Endothelial cell of umbilical vein (primary cell): ENCODE data around the gene KIAA1614. TPM values are rescaled to one million over a fixed set of nuclear protein-coding genes. Genes with fewer than 3 reads are reported as not detected.

Source experiments
- BruUV-seq: library from RNA; stranded (reverse); fragments of 400-500 nt; replicated peaks from 2 replicates; lab custom pipeline; 2021; lab: Mats Ljungman, UMichigan
- CTCF ChIA-PET: fragments of 300-600, 350-600 bp; sonication (Branson Sonifier 250); formaldehyde crosslinking; loops from one replicate; lab custom pipeline; 2021; ENCODE audit warnings: antibody characterized with exemption, inconsistent platforms; lab: Charles Lee
- POLR2A ChIA-PET: fragments of 300-600, 350-600 bp; sonication (Branson Sonifier 250); formaldehyde crosslinking; loops from one replicate; lab custom pipeline; 2021; ENCODE audit warnings: antibody characterized with exemption, inconsistent platforms; lab: Charles Lee
- DNase-seq: peaks from one replicate; pipeline ENCODE4 v3.0.0-alpha.2; 2011; ENCODE audit warnings: low read depth, low spot score
- FAIRE-seq: peaks from 2 replicates; lab custom pipeline; 2011; peaks lifted over from hg19 to GRCh38; lab: Jason Lieb, UNC
- H2AFZ ChIP-seq: 2 replicates; pipeline ENCODE4 v1.6.0; 2012; ENCODE audit warnings: low read depth, low read length, control low read depth, inconsistent platforms
- H3K27ac ChIP-seq: 2 replicates; pipeline ENCODE4 v1.5.1; 2011; ENCODE audit warnings: low read depth, mild to moderate bottlenecking, control low read depth, low read length, moderate library complexity; ENCODE audit not compliant: insufficient read depth
- H3K27me3 ChIP-seq, 2 experiments: 2 replicates each; pipeline versions ENCODE4 v1.6.0 to v1.6.1; 2011; ENCODE audit warnings: low read length in 2 of 2, mixed read lengths in 1 of 2; ENCODE audit not compliant: control insufficient read depth in 2 of 2, insufficient read depth in 2 of 2
- H3K36me3 ChIP-seq, 2 experiments: 2 replicates in 1 of 2; 3 replicates in 1 of 2; pipeline ENCODE4 v1.5.1; 2011; ENCODE audit warnings: low read length in 2 of 2, mild to moderate bottlenecking in 1 of 2, moderate library complexity in 1 of 2; ENCODE audit not compliant: control insufficient read depth in 2 of 2, insufficient read depth in 2 of 2; ENCODE audit errors: extremely low read depth in 1 of 2
- H3K4me1 ChIP-seq: 3 replicates; pipeline ENCODE4 v1.5.1; 2011; ENCODE audit warnings: mild to moderate bottlenecking, low read length; ENCODE audit not compliant: control insufficient read depth, insufficient read depth; ENCODE audit errors: extremely low read depth
- H3K4me2 ChIP-seq: 2 replicates; pipeline ENCODE4 v1.6.1; 2011; ENCODE audit warnings: low read length, control low read depth, mixed read lengths; ENCODE audit not compliant: insufficient read depth
- H3K4me3 ChIP-seq, 3 experiments: fragments of 200-600 bp in 1 of 3; sonication (generic), shearing (Covaris generic) in 1 of 3; replicated peaks in 1 of 3; 2 replicates each; pipeline ENCODE4 v1.5.1; 2011 to 2016; ENCODE audit warnings: control low read depth in 3 of 3, low read length in 3 of 3, mild to moderate bottlenecking in 2 of 3, inconsistent platforms in 1 of 3, low read depth in 1 of 3, moderate library complexity in 1 of 3; ENCODE audit not compliant: insufficient read depth in 1 of 3
- H3K79me2 ChIP-seq: 2 replicates; pipeline ENCODE4 v1.6.0; 2012; ENCODE audit warnings: low read length, inconsistent platforms; ENCODE audit not compliant: control insufficient read depth, insufficient read depth
- H3K9ac ChIP-seq: replicated peaks from 2 replicates; pipeline ENCODE3; 2011; ENCODE audit warnings: low read length, control low read depth; ENCODE audit not compliant: insufficient read depth; ENCODE audit errors: extremely low read depth
- H3K9me1 ChIP-seq: replicated peaks from 3 replicates; pipeline ENCODE4 v1.6.0; 2011; ENCODE audit warnings: mild to moderate bottlenecking, low read length; ENCODE audit not compliant: control insufficient read depth, insufficient read depth; ENCODE audit errors: extremely low read depth
- H3K9me3 ChIP-seq: replicated peaks from 2 replicates; pipeline ENCODE4 v1.5.1; 2012; ENCODE audit warnings: low read length, inconsistent platforms; ENCODE audit not compliant: control insufficient read depth, insufficient read depth
- H4K20me1 ChIP-seq: replicated peaks from 2 replicates; pipeline ENCODE3; 2011; ENCODE audit warnings: mild to moderate bottlenecking, low read length; ENCODE audit not compliant: control insufficient read depth, insufficient read depth; ENCODE audit errors: extremely low read depth
- CTCF ChIP-seq, 2 donors: IDR thresholded peaks; 1 replicate in 1 of 2; 2 replicates in 1 of 2; pipeline ENCODE4 v1.5.1; 2011; ENCODE audit warnings: low read length in 2 of 2, mild to moderate bottlenecking in 2 of 2, moderate library complexity in 2 of 2, control low read depth in 1 of 2, inconsistent platforms in 1 of 2, low read depth in 1 of 2; ENCODE audit not compliant: insufficient read depth in 1 of 2; ENCODE audit errors: extremely low read depth in 1 of 2
- EZH2 ChIP-seq: IDR thresholded peaks from 2 replicates; pipeline ENCODE4 v1.6.1; 2012; ENCODE audit warnings: borderline replicate concordance, low read depth, mild to moderate bottlenecking, moderate library complexity, low read length, inconsistent platforms; ENCODE audit not compliant: severe bottlenecking
- FOS ChIP-seq: IDR thresholded peaks from 2 replicates; pipeline ENCODE4 v1.6.1; 2011; ENCODE audit warnings: mild to moderate bottlenecking, low read length, moderate library complexity, borderline replicate concordance; ENCODE audit not compliant: insufficient read depth
- GATA2 ChIP-seq: IDR thresholded peaks from 2 replicates; pipeline ENCODE4 v1.7.0; 2011; ENCODE audit warnings: low read depth, mild to moderate bottlenecking, moderate library complexity, mixed read lengths, low read length; ENCODE audit not compliant: insufficient read length, insufficient read depth
- JUN ChIP-seq: IDR thresholded peaks from 2 replicates; pipeline ENCODE4 v1.6.1; 2011; ENCODE audit warnings: borderline replicate concordance, low read depth; ENCODE audit not compliant: insufficient read length, insufficient read depth
- MAX ChIP-seq: IDR thresholded peaks from 2 replicates; pipeline ENCODE4 v1.6.1; 2011; ENCODE audit not compliant: insufficient read depth, insufficient read length
- MYC ChIP-seq: IDR thresholded peaks from one replicate; pipeline ENCODE4 v1.6.1; 2011; ENCODE audit warnings: mild to moderate bottlenecking, low read depth, low read length
- POLR2A ChIP-seq: IDR thresholded peaks from 2 replicates; pipeline ENCODE4 v1.6.1; 2012; ENCODE audit warnings: low read depth, mild to moderate bottlenecking, control low read depth, low read length
- POLR2AphosphoS5 ChIP-seq: IDR thresholded peaks from 2 replicates; pipeline ENCODE4 v1.6.1; 2012; ENCODE audit warnings: low read depth, mild to moderate bottlenecking, control low read depth, low read length, moderate library complexity; ENCODE audit not compliant: insufficient read depth
- dilution Hi-C: fragments of 300-500 bp; cut with MboI; formaldehyde crosslinking; loops from one replicate; pipeline ENCODE4 v1.15.0; 2019; ENCODE audit warnings: low sequenced_read_pairs; ENCODE audit not compliant: extremely low pct_ligation_motif_present
- intact Hi-C: fragments of 100-400 bp; cut with micrococcal nuclease; formaldehyde crosslinking; loops from one replicate; pipeline ENCODE4 v1.10.0; 2022
- polyA plus RNA-seq, 4 experiments: library from polyadenylated mRNA; depleted of rRNA in 3 of 4; stranded (reverse) in 3 of 4; unstranded in 1 of 4; fragments of >200 nt; gene quantifications; 2 replicates each; pipeline versions ENCODE4 v1.2.1 to v1.2.3, GENCODE V29; 2011 to 2012; ENCODE audit warnings: missing spikeins in 1 of 4
- total RNA-seq: library from RNA; stranded (reverse); gene quantifications from 2 replicates; pipeline ENCODE4 v1.2.3, GENCODE V29; 2021

KIAA1614 gene
- total and polyA plus RNA-seq, 2 donors (not counting 3 experiments of a cell fraction or from before 2014, with no cell fraction given), result 1.0 to 2.0 TPM

DNA sequence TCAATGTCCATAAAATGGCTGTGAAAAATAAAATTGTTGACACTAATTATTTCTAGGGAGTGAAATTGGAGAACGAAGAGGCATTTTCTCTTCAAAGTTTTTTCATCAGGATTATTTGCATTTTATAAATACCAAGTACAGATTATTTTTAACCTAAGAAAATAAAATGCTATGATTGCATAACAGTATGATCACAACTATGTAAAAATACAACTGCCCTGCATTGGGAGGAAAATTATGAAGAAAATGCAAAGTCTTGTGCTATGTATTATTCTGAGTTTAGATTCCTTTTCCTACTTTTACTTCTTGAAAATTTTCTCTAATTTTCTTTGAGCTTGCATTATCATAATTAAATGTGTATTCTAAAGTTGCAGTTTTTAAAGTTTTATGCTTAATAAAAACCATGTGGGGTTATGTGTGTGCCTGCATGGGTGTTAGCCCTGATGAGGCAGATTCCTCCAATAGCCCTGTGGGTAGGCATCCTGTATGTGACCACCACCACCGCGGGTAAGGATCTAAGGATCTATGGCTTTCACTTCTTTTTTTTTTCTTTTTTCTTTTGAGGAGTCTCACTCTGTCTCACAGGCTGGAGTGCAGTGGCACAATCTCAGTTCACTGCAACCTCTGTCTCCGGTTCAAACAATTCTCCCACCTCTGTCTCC, 85.3 kb downstream of the KIAA1614 start:
- Histone ChIP-seq H3K4me2 (no peak overlapping the region), H3K27ac (no peak overlapping the region), H3K79me2 (peaks cover 1% of the 10 kb centered on the region), H2AFZ (no peak overlapping the region), H3K9me3 (no peaks in the 10 kb centered on the region), H3K27me3 (no peaks in the 10 kb centered on the region), H3K4me3 (no peak overlapping the region), H3K36me3 (peaks cover 6 to 8% of the 10 kb centered on the region in 2 experiments), H3K9me1 (no peaks in the 10 kb centered on the region), H3K4me1 (no peaks in the 10 kb centered on the region), H3K9ac (no peak overlapping the region), H4K20me1 (no peaks in the 10 kb centered on the region)
- no peak for FAIRE-seq
- TF ChIP-seq POLR2A, result no peak
- no peak for TF ChIP-seq FOS
- TF ChIP-seq CTCF (IDR thresholded peaks at IDR 0.05; ENCODE audit: extremely low read depth in 1 of 2, insufficient read depth in 1 of 2, low read depth in 1 of 2, low read length in 2 of 2), result no peak
- TF ChIP-seq MYC, result no peak
- no peak for TF ChIP-seq POLR2AphosphoS5
- no peak for TF ChIP-seq EZH2
- TF ChIP-seq GATA2, result no peak
- TF ChIP-seq JUN, result no peak
- no peak for TF ChIP-seq MAX
- dilution Hi-C loops, result no loop called here
- POLR2A ChIA-PET, result no interaction called here
- intact Hi-C loops, result no loop called here
- CTCF ChIA-PET, result interaction anchor here (1.3 to 2.0 kb wide), 2 partner anchors 146 to 482 kb away, joined by 3 to 5 read pairs; no protein-coding TSS in a partner anchor
- no TSS peak for BruUV-seq
- no peak for DNase-seq

Other genes starting within 250 kb of the KIAA1614 start
- gene STX6, start 110.0 kb downstream of the KIAA1614 start, total RNA-seq, result 31.4 and 32.4 TPM in 2 replicates
- 14.8 and 17.2 TPM in 2 replicates for gene STX6, start 110.0 kb downstream of the KIAA1614 start, polyA plus RNA-seq
- 1.1 and 1.3 TPM in 2 replicates for gene MR1, start 121.1 kb downstream of the KIAA1614 start, total RNA-seq
- 1.5 and 2.5 TPM in 2 replicates for gene MR1, start 121.1 kb downstream of the KIAA1614 start, polyA plus RNA-seq
- 14.4 and 14.9 TPM in 2 replicates for gene IER5, start 175.8 kb downstream of the KIAA1614 start, total RNA-seq
- gene IER5, start 175.8 kb downstream of the KIAA1614 start, polyA plus RNA-seq, result 5.0 and 6.6 TPM in 2 replicates